Measurements from ENCODE around the gene PTPRQ.

The PTPRQ gene

GRCh38 chr12:80556566-80556965, 112.5 kb downstream of the PTPRQ start:
- DNase-seq (ENCODE audit: low spot score): no peak

DNA sequence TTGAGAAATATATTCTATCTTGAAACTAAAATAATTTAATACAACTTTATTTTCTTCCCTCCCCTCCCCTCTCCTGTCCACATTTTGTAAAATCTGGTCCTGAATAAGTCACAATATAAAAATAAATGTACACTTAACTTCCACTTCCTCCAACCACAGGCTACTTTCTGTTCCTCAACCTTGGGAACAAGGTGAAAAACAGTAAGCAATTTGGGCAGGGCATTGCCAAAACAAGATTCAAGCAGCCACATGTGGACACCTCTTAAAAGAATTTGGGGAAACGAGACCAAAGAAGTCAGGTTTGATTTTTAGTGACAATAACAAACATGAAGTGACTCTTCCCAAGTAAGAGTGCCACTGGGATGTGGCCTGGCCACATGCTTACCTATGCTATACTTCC, 115.7 kb downstream of the PTPRQ start:
- DNase-seq (ENCODE audit: low spot score): no peak

DNA sequence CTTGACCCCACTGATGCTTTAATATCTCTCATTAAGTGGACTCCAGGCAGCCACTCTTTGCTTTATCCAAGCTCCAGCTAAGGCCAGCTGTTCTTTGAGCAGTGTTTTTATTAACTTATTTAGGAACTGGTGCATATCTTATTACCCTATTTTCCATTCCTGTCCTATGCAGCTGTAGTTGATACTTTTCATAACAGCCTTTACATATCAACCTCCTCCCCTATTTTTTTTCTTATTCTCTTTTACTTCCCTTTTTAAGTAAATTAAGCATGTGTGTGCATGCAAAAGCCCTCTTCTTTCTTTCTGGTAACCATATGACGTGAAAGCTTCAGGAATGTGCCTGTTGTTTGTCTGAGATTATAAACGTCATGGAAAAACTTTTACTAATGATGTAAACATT, 121.2 kb downstream of the PTPRQ start:
- DNase-seq (ENCODE audit: low spot score): no peak

- peak; percentile 5 for DNase-seq (ENCODE audit: low spot score)
Measured at GRCh38 chr12:80567401-80567800, 123.4 kb downstream of the PTPRQ start.

DNA sequence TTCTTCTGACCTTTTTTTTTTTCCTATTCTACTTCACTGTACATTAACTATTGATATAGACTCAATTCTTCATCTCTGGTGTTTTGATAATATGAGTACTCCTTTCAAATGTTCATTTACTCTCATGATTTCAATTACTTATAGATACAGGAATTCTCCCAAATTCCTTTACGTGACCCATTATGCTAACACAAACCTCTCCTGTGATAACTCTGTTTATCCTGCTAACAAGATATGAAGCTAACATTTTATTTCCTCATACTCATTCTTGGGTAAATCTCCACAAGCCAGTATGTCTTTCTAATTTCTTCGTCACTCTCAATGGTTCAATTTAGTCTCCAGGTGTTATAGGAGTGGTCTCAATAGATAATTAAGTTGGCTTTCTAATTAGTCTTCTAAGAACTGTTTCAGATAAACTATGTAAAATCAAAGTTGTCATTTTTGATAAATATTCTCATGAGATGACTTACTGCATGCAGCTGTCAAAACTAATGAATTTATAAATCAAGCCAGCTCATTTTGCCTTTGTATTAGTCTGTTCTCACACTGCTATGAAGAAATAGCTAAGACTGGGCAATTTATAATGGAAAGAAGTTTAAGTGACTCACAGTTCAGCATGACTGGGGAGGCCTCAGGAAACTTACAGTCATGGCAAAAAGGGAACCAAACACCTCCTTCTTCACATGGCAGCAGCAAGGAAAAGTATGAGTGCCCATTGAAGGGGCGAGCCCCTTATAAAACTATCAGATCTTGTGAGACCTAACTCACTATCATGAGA, 132.8 kb downstream of the PTPRQ start:
- DNase-seq (ENCODE audit: low spot score): no peak

DNA sequence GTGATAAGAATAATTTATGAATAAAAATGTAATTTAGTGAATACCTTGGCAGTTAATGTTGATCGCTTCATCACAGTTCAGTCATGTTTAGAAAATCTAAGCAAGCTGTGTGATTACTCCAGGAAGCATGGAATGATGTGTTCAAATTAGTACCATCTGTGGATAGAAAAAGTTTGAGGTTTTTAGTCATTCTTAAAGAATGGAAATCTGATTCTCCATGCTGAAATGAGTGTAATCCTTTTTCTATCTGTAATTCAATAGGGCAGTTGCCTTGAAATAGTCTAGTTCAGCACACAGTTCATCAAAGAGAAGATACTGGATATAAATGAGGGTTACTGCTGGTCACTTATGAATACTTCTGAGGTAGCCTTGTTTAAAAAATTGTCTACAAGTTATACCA, 136.2 kb downstream of the PTPRQ start:
- DNase-seq (ENCODE audit: low spot score): peak; percentile 52

- no peak for DNase-seq (ENCODE audit: low spot score)
Measured at GRCh38 chr12:80581783-80582182, 137.7 kb downstream of the PTPRQ start.

- no peak for DNase-seq (ENCODE audit: low spot score)
Measured at GRCh38 chr12:80582431-80582830, 138.4 kb downstream of the PTPRQ start.

DNA sequence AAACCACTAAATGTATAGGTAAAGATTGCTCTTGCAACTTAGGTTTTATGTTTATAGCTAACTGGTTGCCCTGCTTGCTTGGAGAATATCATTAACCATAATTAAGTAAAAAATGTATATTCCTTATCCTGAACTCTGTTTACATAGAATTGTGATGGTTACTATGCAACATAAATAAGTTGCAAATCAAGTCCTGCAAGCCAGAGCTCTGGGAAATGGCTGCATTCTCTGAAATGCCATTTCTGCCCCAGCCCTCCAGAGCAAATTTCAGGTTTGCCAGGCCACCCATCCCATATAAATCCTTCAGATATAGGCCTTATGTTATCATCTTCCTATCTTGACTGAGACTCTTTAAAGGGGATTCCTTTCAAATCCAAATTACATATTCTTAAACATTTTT, 145.0 kb downstream of the PTPRQ start:
- no peak for DNase-seq (ENCODE audit: low spot score)

DNA sequence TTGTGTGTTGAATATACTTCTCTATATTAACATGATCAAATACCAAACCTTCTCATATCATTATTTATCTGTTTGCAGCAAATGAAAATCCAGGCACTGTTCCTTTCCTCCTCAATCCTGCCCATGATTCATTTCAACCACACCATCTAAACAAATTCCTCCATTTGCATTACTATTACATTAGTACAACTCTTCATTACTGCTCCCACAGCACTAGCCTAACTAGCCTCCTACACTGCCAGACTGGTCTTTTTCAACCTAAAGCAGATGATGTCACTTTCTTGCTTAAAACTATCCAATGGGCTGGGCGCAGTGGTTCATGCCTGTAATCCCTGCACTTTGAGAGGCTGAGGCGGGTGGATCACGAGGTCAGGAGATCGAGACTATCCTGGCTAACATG, 146.1 kb downstream of the PTPRQ start:
- peak; percentile 38 for DNase-seq (ENCODE audit: low spot score)

DNA sequence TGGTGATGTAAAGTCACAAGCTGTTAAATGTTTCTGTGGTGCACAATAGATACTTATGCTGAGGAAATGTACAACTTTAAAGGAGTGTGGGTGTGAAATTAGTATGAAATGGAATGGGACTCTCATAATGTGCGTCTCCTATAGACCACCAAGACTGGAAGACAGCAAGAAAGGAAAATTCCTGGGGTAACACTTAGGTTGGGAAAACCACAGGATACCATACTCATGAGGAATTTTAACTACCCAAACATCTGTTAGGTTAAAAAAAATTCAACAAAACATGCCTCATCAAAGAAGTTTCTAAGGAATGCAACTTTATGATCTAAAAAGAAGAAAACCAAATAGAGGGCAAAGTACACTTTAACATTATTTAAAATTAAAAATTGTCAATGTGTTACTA, 149.7 kb downstream of the PTPRQ start:
- peak; percentile 17 for DNase-seq (ENCODE audit: low spot score)

DNA sequence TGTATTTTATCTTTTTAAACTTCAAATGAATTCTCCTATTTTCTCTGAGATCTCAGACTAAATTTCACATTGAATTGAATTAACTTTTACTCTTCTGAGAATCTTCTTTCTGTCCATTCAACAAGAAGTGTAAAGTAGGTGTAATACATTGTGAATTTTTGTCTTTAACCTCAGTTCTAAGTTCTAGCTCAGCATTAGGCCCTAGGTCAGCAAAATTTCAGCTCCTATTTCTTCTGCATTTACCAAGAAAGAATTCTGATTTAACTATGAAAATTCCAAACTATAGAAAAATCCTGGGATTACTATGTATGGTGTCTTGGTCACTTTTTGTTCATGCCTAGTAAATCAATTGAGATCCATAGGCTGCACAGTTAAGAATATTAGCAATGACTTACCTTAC, 152.5 kb downstream of the PTPRQ start:
- DNase-seq (ENCODE audit: low spot score): no peak

DNA sequence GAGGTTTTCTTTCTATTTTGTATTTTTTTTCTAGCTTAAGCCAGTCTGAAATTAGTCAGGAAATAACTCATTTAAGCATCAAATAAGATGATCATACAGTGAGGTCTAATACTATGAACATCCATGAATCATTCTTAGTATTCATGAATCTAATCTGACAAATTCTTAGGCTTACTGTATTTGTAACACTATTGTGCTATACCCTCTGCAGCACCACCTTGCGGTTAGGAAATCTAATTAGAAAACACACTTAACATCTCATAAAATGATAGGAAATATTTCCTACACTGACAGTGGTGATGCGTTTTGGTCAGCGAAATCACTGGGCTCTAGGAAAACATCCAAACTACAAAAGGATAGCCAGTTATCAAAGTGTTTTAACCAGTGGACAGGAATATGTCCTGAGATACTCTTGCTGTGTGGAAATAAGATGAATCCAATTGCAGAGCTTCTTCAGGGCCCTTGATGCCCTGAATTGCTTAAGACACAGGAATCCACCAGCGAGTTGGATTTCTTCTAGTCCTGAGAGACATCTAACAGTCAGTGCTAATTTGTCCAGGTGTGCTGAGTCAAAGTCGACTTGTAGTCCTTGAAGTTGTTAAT, 154.1 kb downstream of the PTPRQ start:
- DNase-seq (ENCODE audit: low spot score): peak; percentile 15

GRCh38 chr12:80602455-80602854, 158.4 kb downstream of the PTPRQ start:
- DNase-seq (ENCODE audit: low spot score): no peak

- DNase-seq (ENCODE audit: low spot score): no peak
Measured at GRCh38 chr12:80607361-80608135, 163.5 kb downstream of the PTPRQ start.

DNA sequence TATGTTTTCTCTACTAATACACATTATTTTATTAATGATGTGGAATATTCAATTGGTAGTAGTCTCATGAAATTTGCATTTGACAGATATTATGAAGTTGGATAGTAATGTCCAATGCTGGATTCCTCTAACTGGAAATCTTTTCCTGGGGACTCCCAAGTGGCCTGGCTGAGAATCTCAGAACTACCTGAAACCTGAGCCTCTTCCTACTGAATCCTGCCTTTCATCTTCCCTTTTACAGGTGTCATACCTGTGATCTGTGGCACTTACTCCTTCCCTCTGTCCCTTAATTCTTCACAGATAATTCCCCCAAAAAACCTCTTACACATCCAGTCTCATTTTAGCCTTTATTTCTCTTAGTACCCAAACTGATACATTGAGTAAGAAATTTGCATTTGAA, 173.7 kb downstream of the PTPRQ start:
- no peak for DNase-seq (ENCODE audit: low spot score)

- DNase-seq (ENCODE audit: low spot score): no peak
Measured at GRCh38 chr12:80620281-80620680, 176.2 kb downstream of the PTPRQ start.

DNA sequence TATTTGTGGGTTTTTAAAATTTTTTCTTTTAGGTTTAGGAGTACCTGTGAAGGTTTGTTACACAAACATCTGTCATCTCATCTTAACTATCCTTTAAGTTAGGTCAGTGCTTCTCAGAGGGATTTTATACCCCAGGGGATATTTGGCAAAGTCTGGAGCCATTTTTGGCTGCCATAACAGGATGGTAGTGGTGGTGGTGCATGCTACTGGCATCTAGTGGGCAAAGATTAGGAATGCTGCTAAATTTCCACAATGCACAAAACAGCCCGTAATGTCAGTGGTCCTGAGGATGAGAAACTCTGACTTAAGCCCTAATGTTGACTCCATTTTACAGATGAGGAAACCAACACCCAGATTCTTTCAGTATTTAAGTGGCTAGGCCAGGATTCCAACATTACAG, 178.2 kb downstream of the PTPRQ start:
- no peak for DNase-seq (ENCODE audit: low spot score)

- DNase-seq (ENCODE audit: low spot score): no peak
Measured at GRCh38 chr12:80625051-80625450, 181.0 kb downstream of the PTPRQ start.

GRCh38 chr12:80625901-80626300, 181.9 kb downstream of the PTPRQ start:
- DNase-seq (ENCODE audit: low spot score): no peak

- DNase-seq (ENCODE audit: low spot score): peak; percentile 13
Measured at GRCh38 chr12:80627782-80628181, 183.7 kb downstream of the PTPRQ start.

DNA sequence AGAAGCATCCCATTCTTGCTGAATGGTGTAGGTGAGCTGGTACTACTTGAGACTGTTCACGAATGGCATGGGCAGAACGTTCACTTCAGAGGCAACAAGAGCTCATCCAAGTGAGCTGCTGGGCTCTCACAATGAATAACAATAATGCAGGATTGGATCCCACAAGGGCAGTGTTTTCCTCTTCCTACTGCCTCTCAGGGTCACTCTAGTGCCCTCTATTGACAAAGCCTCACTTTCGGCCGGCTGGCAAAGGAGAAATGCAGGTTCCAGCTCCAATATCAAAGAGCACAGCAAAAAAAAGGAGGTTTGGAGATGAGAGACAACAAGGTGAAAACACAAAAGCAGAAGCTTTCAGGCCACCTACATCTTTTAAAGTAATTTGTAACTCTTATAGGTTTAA, 188.8 kb downstream of the PTPRQ start:
- DNase-seq (ENCODE audit: low spot score): no peak

DNA sequence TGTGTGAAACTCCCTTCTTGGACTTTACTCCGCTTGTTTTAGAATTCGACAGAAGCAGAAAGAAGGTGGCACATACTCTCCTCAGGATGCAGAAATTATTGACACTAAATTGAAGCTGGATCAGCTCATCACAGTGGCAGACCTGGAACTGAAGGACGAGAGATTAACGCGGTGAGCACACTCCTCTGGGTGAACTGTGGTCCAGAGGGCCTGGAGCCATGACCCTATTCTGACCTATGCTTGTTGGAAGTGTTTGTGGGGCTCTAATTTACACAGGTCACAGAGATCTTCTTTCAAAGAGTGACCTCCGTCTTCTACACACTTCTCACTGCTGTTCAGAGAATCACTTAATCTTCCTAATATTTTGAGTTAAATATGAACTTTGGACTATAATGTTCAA, 190.9 kb downstream of the PTPRQ start:
- DNase-seq (ENCODE audit: low spot score): no peak

Data from AG08396 (cell line).